ENCODE results near the gene TWNK.

GRCh38 chr10:101040851-101041250, 53.5 kb downstream of the TWNK start:
- no peak for TF ChIP-seq GATA3 (IDR thresholded peaks at IDR 0.05; ENCODE audit: low read depth, low read length)
- no peak for TF ChIP-seq GATA2 (IDR thresholded peaks at IDR 0.05; ENCODE audit: low read depth, low read length)
